Measurements from ENCODE around the gene ITGA7.

GRCh38 chr12:55729819-55730818 lies 22.4 kb upstream of the ITGA7 start:
- TF ChIP-seq CTCF (IDR thresholded peaks at IDR 0.05; ENCODE audit: low read depth, low read length) (peak; percentile 42), MYC (IDR thresholded peaks at IDR 0.05; ENCODE audit: low read depth, low read length) (peak; percentile 85)
